Karpas-422 (cell line): ENCODE measurements around the gene TIAM1. TPM values are rescaled to one million over a fixed set of nuclear protein-coding genes. Genes with fewer than 3 reads are reported as not detected.

Experiments used
- DNase-seq: peaks from one replicate; pipeline ENCODE4 v3.0.0-alpha.2; 2015
- H2AFZ ChIP-seq: fragments of 200-600 bp; sonication (generic); 2 replicates; pipeline ENCODE4 v1.6.1; 2014; ENCODE audit warnings: antibody characterized with exemption, low read length, mixed read lengths
- H3K27ac ChIP-seq: fragments of 200-600 bp; sonication (generic); 2 replicates; pipeline ENCODE4 v1.5.1; 2014; ENCODE audit warnings: mild to moderate bottlenecking, low read length, moderate library complexity
- H3K27me3 ChIP-seq: fragments of 200-600 bp; sonication (generic); 2 replicates; pipeline ENCODE4 v1.6.1; 2014; ENCODE audit warnings: low read length, mixed read lengths
- H3K36me3 ChIP-seq: fragments of 200-600 bp; sonication (generic); 2 replicates; pipeline ENCODE4 v1.6.1; 2014; ENCODE audit warnings: low read length, mixed read lengths; ENCODE audit not compliant: insufficient read depth
- H3K4me1 ChIP-seq: fragments of 200-600 bp; sonication (generic); 2 replicates; pipeline ENCODE4 v1.6.1; 2014; ENCODE audit warnings: mild to moderate bottlenecking, low read length, mixed read lengths
- H3K4me2 ChIP-seq: fragments of 200-600 bp; sonication (generic); 2 replicates; pipeline ENCODE4 v1.6.1; 2014; ENCODE audit warnings: low read length, low read depth, mild to moderate bottlenecking; ENCODE audit not compliant: poor library complexity, severe bottlenecking
- H3K4me3 ChIP-seq: fragments of 200-600 bp; sonication (generic); 2 replicates; pipeline ENCODE4 v1.5.1; 2014; ENCODE audit warnings: mild to moderate bottlenecking, antibody characterized with exemption, low read length, mixed read lengths
- H3K79me2 ChIP-seq: fragments of 200-600 bp; sonication (generic); 2 replicates; pipeline ENCODE4 v1.6.1; 2014; ENCODE audit warnings: mild to moderate bottlenecking, low read length, mixed read lengths
- H3K9ac ChIP-seq: fragments of 200-600 bp; sonication (generic); 2 replicates; pipeline ENCODE4 v1.6.0; 2014; ENCODE audit warnings: low read length
- H3K9me2 ChIP-seq: fragments of 200-600 bp; sonication (generic), shearing (Covaris generic); replicated peaks from 2 replicates; pipeline ENCODE4 v1.6.0; 2014; ENCODE audit warnings: mild to moderate bottlenecking, low read length, moderate library complexity; ENCODE audit not compliant: insufficient read depth
- H3K9me3 ChIP-seq: fragments of 300-700, 200-600 bp; sonication (generic); 2 replicates; pipeline ENCODE4 v1.6.1; 2014; ENCODE audit warnings: low read length, mixed read lengths
- H4K20me1 ChIP-seq: fragments of 200-600 bp; sonication (generic); 2 replicates; pipeline ENCODE4 v1.6.1; 2014; ENCODE audit warnings: mild to moderate bottlenecking, antibody characterized with exemption, low read length, low read depth; ENCODE audit not compliant: insufficient read depth
- total RNA-seq: library from RNA; depleted of rRNA; stranded (reverse); fragments of >200 nt; shearing (Covaris generic); gene quantifications from 2 replicates; pipeline ENCODE4 v1.2.3, GENCODE V29; 2014; ENCODE audit warnings: low replicate concordance

TIAM1 gene
- total RNA-seq, 1 experiment from 2014 or later, result 0.63 TPM

DNA sequence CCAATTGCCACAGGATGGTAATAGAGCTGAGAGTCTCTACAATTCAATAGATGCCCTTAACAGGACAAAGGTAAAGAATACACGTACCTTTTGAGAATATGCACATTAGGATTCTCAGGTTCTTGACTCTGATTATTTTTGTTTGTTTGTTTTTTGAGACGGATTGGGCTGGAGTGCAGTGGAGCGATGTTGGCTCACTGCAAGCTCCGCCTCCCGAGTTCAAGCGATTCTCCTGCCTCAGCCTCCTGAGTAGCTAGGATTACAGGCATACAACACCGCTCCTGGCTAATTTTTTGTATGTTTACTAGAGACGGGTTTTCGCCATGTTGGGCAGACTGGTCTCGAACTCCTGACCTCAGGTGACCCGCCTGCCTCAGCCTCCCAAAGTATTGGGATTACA lies 48.4 kb downstream of the TIAM1 start:
- H3K36me3 ChIP-seq, result no peaks in the 10 kb centered on the region
- no peaks in the 10 kb centered on the region for H4K20me1 ChIP-seq
- H2AFZ ChIP-seq, result no peak overlapping the region
- H3K9ac ChIP-seq, result no peak overlapping the region
- H3K79me2 ChIP-seq, result no peaks in the 10 kb centered on the region
- no peaks in the 10 kb centered on the region for H3K27me3 ChIP-seq
- H3K9me2 ChIP-seq, result no peaks in the 10 kb centered on the region
- no peak overlapping the region for H3K4me3 ChIP-seq
- no peak for DNase-seq
- H3K27ac ChIP-seq, result no peak overlapping the region
- H3K9me3 ChIP-seq, result no peaks in the 10 kb centered on the region
- H3K4me1 ChIP-seq, result no peaks in the 10 kb centered on the region
- no peak overlapping the region for H3K4me2 ChIP-seq

DNA sequence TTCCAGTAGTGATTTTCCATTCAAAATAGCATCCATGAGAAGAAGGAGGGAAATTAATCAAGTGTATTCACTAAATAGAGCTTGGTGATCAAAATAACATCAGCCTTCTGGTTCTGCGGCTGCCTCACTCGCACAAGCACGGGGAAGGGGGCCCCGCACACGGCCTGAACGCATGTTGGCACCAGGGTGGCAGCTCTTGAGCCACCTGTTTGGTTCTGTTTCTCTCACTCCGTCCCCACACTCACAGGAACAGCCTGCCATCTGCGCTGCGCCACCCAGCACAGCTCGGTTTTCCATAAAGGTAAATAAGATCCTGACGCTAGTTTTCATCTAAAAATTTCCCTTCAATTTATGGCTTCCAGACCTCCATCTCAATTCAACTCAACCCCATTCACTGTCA lies 49.4 kb downstream of the TIAM1 start:
- no peak overlapping the region for H2AFZ ChIP-seq
- no peaks in the 10 kb centered on the region for H3K9me3 ChIP-seq
- H3K9ac ChIP-seq, result no peak overlapping the region
- H3K27me3 ChIP-seq, result no peaks in the 10 kb centered on the region
- no peak overlapping the region for H3K27ac ChIP-seq
- H3K4me2 ChIP-seq, result no peak overlapping the region
- H4K20me1 ChIP-seq, result no peaks in the 10 kb centered on the region
- H3K4me3 ChIP-seq, result no peak overlapping the region
- no peaks in the 10 kb centered on the region for H3K36me3 ChIP-seq
- DNase-seq, result no peak
- H3K79me2 ChIP-seq, result no peaks in the 10 kb centered on the region
- no peaks in the 10 kb centered on the region for H3K9me2 ChIP-seq
- no peaks in the 10 kb centered on the region for H3K4me1 ChIP-seq

GRCh38 chr21:31293986-31294385 lies 50.1 kb downstream of the TIAM1 start:
- Histone ChIP-seq H3K36me3 (no peaks in the 10 kb centered on the region), H3K9me3 (no peaks in the 10 kb centered on the region), H3K79me2 (no peaks in the 10 kb centered on the region), H3K4me2 (no peak overlapping the region), H3K27ac (no peak overlapping the region), H3K9ac (no peak overlapping the region), H3K4me1 (no peaks in the 10 kb centered on the region), H3K4me3 (no peak overlapping the region), H3K9me2 (no peaks in the 10 kb centered on the region), H3K27me3 (no peaks in the 10 kb centered on the region), H4K20me1 (no peaks in the 10 kb centered on the region), H2AFZ (no peak overlapping the region)
- DNase-seq, result no peak

DNA sequence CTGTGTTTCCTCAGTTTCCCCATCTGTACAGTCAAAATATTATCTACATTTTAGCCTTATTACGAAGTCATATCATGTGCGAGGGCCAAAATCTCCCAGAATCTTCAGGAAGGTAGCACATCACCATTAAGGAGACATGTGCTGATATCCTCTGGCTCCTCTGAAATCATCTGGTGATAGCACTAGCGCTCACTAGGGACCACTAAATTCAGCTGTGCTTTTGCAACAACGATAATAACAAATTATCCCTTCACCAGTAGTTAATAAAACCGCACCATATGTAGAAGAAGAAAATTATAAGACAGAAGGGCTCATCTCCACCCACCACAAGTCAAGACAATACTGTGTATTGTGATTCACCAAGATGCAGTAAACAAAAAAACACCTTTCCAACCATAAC lies 53.3 kb downstream of the TIAM1 start:
- no peak overlapping the region for H3K4me3 ChIP-seq
- DNase-seq, result no peak
- H4K20me1 ChIP-seq, result no peaks in the 10 kb centered on the region
- H3K4me1 ChIP-seq, result no peaks in the 10 kb centered on the region
- no peaks in the 10 kb centered on the region for H3K79me2 ChIP-seq
- no peak overlapping the region for H3K9ac ChIP-seq
- no peaks in the 10 kb centered on the region for H3K9me3 ChIP-seq
- H3K27ac ChIP-seq, result no peak overlapping the region
- H2AFZ ChIP-seq, result no peak overlapping the region
- H3K27me3 ChIP-seq, result no peaks in the 10 kb centered on the region
- no peaks in the 10 kb centered on the region for H3K36me3 ChIP-seq
- no peak overlapping the region for H3K4me2 ChIP-seq
- H3K9me2 ChIP-seq, result no peaks in the 10 kb centered on the region

GRCh38 chr21:31289702-31290101 lies 54.4 kb downstream of the TIAM1 start:
- no peaks in the 10 kb centered on the region for H3K9me3 ChIP-seq
- no peaks in the 10 kb centered on the region for H3K27me3 ChIP-seq
- no peaks in the 10 kb centered on the region for H4K20me1 ChIP-seq
- H3K4me1 ChIP-seq, result no peaks in the 10 kb centered on the region
- H3K9ac ChIP-seq, result no peak overlapping the region
- H2AFZ ChIP-seq, result no peak overlapping the region
- H3K27ac ChIP-seq, result no peak overlapping the region
- H3K36me3 ChIP-seq, result no peaks in the 10 kb centered on the region
- H3K9me2 ChIP-seq, result no peaks in the 10 kb centered on the region
- H3K79me2 ChIP-seq, result no peaks in the 10 kb centered on the region
- no peak overlapping the region for H3K4me3 ChIP-seq
- DNase-seq, result no peak
- H3K4me2 ChIP-seq, result no peak overlapping the region

DNA sequence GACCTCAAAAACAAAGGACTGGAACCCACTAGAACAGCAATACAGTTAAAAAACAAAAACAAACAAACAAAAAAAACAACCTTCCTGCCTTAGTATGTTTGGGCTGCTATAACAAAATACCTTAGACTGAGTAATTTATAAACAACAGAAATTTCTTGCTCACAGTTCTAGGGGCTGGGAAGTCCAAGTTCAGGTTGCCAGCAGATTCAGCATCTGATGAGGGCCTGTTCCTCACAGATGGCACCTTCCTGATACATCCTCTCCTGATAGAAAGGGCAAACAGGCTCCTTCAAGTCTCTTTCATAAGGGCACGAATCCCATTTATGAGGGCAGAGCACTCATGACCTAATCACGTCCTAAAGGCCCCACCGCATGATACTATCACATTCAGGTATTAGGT lies 55.9 kb downstream of the TIAM1 start:
- H3K27ac ChIP-seq, result no peak overlapping the region
- H3K9ac ChIP-seq, result no peak overlapping the region
- H3K4me3 ChIP-seq, result no peak overlapping the region
- H3K79me2 ChIP-seq, result no peaks in the 10 kb centered on the region
- no peaks in the 10 kb centered on the region for H3K27me3 ChIP-seq
- no peaks in the 10 kb centered on the region for H3K36me3 ChIP-seq
- H3K9me2 ChIP-seq, result no peaks in the 10 kb centered on the region
- no peaks in the 10 kb centered on the region for H4K20me1 ChIP-seq
- H3K4me1 ChIP-seq, result no peaks in the 10 kb centered on the region
- no peak overlapping the region for H2AFZ ChIP-seq
- no peaks in the 10 kb centered on the region for H3K9me3 ChIP-seq
- no peak overlapping the region for H3K4me2 ChIP-seq
- no peak for DNase-seq

DNA sequence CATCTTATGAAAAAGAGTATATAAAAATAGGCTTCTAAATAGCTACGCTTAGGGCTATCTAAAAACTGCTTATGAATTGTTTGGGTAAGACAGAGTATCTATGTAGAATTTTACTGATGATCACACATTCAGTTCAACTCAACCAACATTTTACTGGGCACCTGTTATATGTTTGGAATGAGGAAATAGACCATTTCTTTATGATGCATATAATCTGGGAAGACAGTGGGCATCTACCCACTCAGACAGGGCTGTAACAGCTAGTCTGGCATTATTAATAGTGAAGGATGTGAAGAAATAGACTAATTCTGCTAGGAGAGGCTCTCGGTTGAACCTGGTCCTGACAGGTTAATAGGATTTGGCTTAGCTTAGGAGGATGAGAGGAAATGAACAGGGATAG lies 56.9 kb downstream of the TIAM1 start:
- Histone ChIP-seq H3K27ac (no peak overlapping the region), H4K20me1 (no peaks in the 10 kb centered on the region), H3K4me2 (no peak overlapping the region), H3K36me3 (no peaks in the 10 kb centered on the region), H3K9me2 (no peaks in the 10 kb centered on the region), H3K27me3 (no peaks in the 10 kb centered on the region), H3K4me1 (no peaks in the 10 kb centered on the region), H3K9ac (no peak overlapping the region), H3K79me2 (no peaks in the 10 kb centered on the region), H3K4me3 (no peak overlapping the region), H2AFZ (no peak overlapping the region), H3K9me3 (no peaks in the 10 kb centered on the region)
- DNase-seq, result no peak

DNA sequence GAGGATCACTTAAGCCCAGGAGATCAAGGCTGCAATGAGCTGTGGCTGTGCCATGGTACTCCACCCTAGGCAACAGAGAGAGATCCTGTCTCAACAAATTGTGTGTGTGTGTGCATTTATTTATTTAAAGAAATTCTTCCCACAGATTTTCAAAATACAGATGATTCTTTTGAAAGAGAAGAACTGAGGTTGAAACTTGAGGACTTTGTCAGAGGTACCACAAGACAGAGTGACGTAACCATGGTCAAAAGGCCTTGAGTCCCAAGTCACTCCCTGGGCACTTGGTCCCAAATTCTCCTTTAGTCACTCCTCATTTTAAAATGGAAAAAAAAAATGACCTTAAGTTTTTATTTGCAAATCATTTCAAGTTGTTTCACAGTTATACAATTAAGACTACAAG lies 57.4 kb downstream of the TIAM1 start:
- no peak overlapping the region for H3K27ac ChIP-seq
- no peaks in the 10 kb centered on the region for H3K9me3 ChIP-seq
- no peak for DNase-seq
- H3K9me2 ChIP-seq, result no peaks in the 10 kb centered on the region
- no peaks in the 10 kb centered on the region for H3K79me2 ChIP-seq
- no peak overlapping the region for H3K4me2 ChIP-seq
- H3K4me3 ChIP-seq, result no peak overlapping the region
- H3K9ac ChIP-seq, result no peak overlapping the region
- H3K27me3 ChIP-seq, result no peaks in the 10 kb centered on the region
- no peaks in the 10 kb centered on the region for H4K20me1 ChIP-seq
- H3K36me3 ChIP-seq, result no peaks in the 10 kb centered on the region
- H2AFZ ChIP-seq, result no peak overlapping the region
- no peaks in the 10 kb centered on the region for H3K4me1 ChIP-seq

DNA sequence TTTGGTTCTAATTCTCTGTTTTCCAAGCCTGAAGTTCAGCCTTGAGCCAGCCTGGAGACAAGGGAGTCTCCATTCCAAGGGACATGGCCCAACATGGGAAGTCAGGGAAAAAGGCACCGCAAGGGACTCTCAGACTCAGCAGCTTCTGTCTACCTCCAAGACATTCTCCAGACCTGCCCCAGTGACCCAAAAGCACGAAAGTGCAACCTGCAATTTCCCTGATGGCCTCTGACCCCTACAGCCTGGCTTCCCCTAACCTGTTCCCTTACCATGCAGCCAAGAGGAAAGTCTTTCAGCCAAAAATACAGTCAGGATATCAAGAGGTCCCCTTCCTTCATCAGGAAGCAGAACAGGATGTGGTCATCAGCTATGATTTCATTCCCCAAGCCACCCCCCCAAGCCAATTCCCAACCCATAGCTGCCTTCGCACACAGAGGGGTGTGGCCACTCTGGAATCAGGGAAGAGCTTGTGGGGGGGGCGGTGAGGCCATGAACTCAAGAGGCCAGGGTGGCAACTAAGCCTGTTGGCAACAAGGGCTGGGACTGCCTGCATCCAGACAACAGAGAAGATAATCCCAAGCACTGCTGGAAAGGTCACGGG lies 59.2 kb downstream of the TIAM1 start:
- H3K27ac ChIP-seq, result no peak overlapping the region
- H3K4me3 ChIP-seq, result no peak overlapping the region
- no peaks in the 10 kb centered on the region for H3K27me3 ChIP-seq
- no peaks in the 10 kb centered on the region for H3K79me2 ChIP-seq
- no peaks in the 10 kb centered on the region for H4K20me1 ChIP-seq
- H3K9me2 ChIP-seq, result no peaks in the 10 kb centered on the region
- no peaks in the 10 kb centered on the region for H3K4me1 ChIP-seq
- H2AFZ ChIP-seq, result no peak overlapping the region
- H3K36me3 ChIP-seq, result no peaks in the 10 kb centered on the region
- H3K4me2 ChIP-seq, result no peak overlapping the region
- H3K9ac ChIP-seq, result no peak overlapping the region
- H3K9me3 ChIP-seq, result no peaks in the 10 kb centered on the region
- no peak for DNase-seq
